Measurements from ENCODE around the gene PTER. TPM values are rescaled to one million over a fixed set of nuclear protein-coding genes. Genes with fewer than 3 reads are reported as not detected.
A peak's percentile ranks its signal among the peaks of the same experiment; 100 is the strongest.

PTER gene, protein sequence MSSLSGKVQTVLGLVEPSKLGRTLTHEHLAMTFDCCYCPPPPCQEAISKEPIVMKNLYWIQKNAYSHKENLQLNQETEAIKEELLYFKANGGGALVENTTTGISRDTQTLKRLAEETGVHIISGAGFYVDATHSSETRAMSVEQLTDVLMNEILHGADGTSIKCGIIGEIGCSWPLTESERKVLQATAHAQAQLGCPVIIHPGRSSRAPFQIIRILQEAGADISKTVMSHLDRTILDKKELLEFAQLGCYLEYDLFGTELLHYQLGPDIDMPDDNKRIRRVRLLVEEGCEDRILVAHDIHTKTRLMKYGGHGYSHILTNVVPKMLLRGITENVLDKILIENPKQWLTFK
- 9.9 TPM for total RNA-seq

DNA sequence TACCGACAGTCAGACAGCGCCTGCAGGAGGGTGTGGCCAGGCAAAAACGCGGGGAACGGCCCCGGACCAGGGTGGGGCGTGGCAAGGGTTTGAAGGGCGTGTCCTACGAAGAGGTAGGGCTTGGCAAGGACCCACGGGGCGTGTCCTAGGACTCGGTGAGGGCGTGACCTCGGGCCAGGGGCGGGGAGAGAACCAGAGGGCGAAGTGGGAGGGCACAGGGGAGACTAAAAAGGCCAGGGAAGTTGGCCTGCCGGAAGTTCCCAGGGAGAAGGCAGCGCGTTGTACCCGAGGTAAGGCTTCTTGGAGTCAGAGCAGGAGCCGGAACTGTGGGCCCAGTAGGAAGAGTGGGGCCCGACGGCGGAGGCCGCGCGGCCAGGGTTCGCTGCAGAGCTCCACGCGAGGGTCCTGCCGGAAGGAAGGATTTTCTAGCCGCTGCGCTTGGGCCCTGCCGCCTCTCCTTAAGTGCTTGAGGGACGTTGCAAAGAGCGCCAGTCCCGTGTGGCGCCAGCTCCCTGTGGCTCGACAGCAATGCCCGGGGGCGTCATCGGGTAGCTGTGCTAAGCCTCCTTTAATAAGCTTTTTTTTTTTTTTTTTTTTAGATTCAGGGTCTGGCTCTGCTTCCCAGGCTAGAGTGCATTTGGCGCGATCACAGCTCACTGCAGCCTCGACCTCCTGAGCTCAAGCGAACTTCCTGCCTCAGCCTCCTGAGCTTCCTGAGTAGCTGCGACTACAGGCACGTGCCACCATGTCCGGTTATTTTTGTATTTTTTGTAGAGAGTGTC is at the start of gene PTER:
PTER (plus strand) TSS at position 253 of the 782 bp plus-strand sequence. CDS start 47,375 bp downstream, outside the sequence.
- H3K9ac ChIP-seq (ENCODE audit: low read depth in 1 of 3, low read length in 3 of 3), result peak within 1 kb of the TSS; percentile 78 to 92 (median 84)
- H3K9me3 ChIP-seq (ENCODE audit: control insufficient read depth in 3 of 3, low read length in 3 of 3), result no peaks in the 10 kb centered on the region
- H3K27ac ChIP-seq (ENCODE audit: low read depth, low read length), result peak within 1 kb of the TSS; percentile 79
- peaks cover 0 to 2% (median 2%) of the 10 kb centered on the region in 3 donors for H3K36me3 ChIP-seq (ENCODE audit: control insufficient read depth in 3 of 3, insufficient read depth in 3 of 3, low read length in 3 of 3)
- no peaks in the 10 kb centered on the region for H3K27me3 ChIP-seq (ENCODE audit: control insufficient read depth in 3 of 3, insufficient read depth in 3 of 3, low read length in 3 of 3)
- H3K4me3 ChIP-seq (ENCODE audit: low read length in 3 of 3), result peak within 1 kb of the TSS; percentile 80 to 92 (median 90)
- H3K4me1 ChIP-seq (ENCODE audit: control insufficient read depth in 3 of 3, insufficient read depth in 3 of 3, low read length in 3 of 3), result peaks cover 9 to 29% (median 13%) of the 10 kb centered on the region in 3 donors

DNA sequence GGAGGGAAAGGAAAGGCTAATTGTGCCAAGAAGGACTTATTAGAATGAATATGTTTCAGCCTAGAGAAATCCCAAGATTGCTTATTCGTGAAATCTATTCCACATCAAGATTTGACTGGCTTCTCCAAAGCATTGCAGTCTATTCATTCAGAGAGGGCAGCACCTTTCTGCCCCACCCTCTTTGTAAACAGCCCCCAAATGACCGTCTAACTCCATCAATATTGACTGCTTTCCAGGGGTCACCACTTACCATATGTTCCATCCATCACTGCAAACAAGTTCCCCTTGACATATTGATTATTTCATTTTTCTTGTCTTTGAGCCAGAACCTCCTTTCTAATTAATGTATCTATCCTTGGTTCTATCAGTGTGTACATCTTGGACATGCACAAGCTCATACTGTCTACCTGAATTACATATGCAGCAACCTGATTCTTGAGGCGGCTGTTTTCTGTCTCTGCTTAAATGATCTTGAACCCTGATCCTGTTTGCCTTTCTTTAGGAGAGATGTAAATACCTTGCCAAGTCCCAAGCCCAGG is 44.2 kb upstream of the PTER start:
- H3K9ac ChIP-seq (ENCODE audit: low read depth in 1 of 3, low read length in 3 of 3), result no peak overlapping the region
- H3K36me3 ChIP-seq (ENCODE audit: control insufficient read depth in 3 of 3, insufficient read depth in 3 of 3, low read length in 3 of 3), result no peaks in the 10 kb centered on the region
- no peak overlapping the region for H3K4me3 ChIP-seq (ENCODE audit: low read length in 3 of 3)
- H3K4me1 ChIP-seq (ENCODE audit: control insufficient read depth in 3 of 3, insufficient read depth in 3 of 3, low read length in 3 of 3), result no peaks in the 10 kb centered on the region
- no peaks in the 10 kb centered on the region for H3K27me3 ChIP-seq (ENCODE audit: control insufficient read depth in 3 of 3, insufficient read depth in 3 of 3, low read length in 3 of 3)
- no peaks in the 10 kb centered on the region for H3K9me3 ChIP-seq (ENCODE audit: control insufficient read depth in 3 of 3, low read length in 3 of 3)
- H3K27ac ChIP-seq (ENCODE audit: low read depth, low read length), result no peak overlapping the region

DNA sequence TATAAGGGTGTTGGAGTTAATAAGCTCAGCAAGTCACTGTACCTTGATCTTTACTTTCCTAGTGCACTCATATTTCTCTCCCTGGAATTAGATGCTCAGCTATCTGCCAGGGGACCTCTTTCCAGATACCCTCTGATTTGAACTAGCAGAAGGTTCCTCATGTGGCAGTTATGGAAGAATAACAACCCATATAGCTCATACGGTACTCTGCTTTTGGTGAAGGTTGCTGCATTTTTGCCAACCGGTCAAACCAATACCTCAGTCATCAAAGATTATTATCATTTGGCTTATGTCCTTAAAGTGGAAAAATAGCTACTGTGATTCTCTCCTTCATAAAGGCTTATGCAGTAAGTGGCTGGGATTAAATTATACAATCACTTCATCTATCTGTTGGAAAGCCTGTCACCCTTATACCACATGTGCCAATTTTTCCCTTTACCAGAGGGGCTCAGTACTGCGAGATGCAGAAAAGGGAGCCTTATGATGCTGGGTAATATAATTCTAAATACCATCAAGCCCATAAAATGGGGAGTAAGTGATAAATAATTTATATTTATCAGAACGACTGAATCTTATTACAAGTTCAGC is 43.4 kb upstream of the PTER start:
- no peak overlapping the region for H3K4me3 ChIP-seq (ENCODE audit: low read length in 3 of 3)
- H3K4me1 ChIP-seq (ENCODE audit: control insufficient read depth in 3 of 3, insufficient read depth in 3 of 3, low read length in 3 of 3), result no peaks in the 10 kb centered on the region
- H3K36me3 ChIP-seq (ENCODE audit: control insufficient read depth in 3 of 3, insufficient read depth in 3 of 3, low read length in 3 of 3), result no peaks in the 10 kb centered on the region
- H3K9me3 ChIP-seq (ENCODE audit: control insufficient read depth in 3 of 3, low read length in 3 of 3), result no peaks in the 10 kb centered on the region
- H3K27ac ChIP-seq (ENCODE audit: low read depth, low read length), result no peak overlapping the region
- no peaks in the 10 kb centered on the region for H3K27me3 ChIP-seq (ENCODE audit: control insufficient read depth in 3 of 3, insufficient read depth in 3 of 3, low read length in 3 of 3)
- no peak overlapping the region for H3K9ac ChIP-seq (ENCODE audit: low read depth in 1 of 3, low read length in 3 of 3)

DNA sequence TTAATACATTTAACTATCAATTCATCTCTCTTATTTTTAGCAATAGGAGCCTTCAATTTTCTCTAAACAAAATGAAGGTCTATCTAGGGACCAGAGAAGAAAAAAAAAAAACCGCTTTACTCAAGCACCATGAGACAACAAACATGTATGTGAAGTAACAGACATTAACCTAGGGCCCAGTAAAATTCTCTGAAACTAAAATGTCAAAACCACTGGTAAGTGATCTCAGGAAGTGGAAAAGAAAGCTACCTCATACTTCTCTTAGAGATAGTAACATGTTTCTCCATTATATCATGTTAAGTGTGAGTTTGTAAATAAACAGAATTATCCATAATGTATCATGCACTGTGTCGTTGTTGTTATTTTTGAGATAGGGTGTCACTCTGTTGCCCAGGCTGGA is 35.4 kb upstream of the PTER start:
- H3K4me3 ChIP-seq (ENCODE audit: low read length in 3 of 3), result no peak overlapping the region
- no peaks in the 10 kb centered on the region for H3K36me3 ChIP-seq (ENCODE audit: control insufficient read depth in 3 of 3, insufficient read depth in 3 of 3, low read length in 3 of 3)
- no peaks in the 10 kb centered on the region for H3K9me3 ChIP-seq (ENCODE audit: control insufficient read depth in 3 of 3, low read length in 3 of 3)
- H3K4me1 ChIP-seq (ENCODE audit: control insufficient read depth in 3 of 3, insufficient read depth in 3 of 3, low read length in 3 of 3), result no peaks in the 10 kb centered on the region
- no peaks in the 10 kb centered on the region for H3K27me3 ChIP-seq (ENCODE audit: control insufficient read depth in 3 of 3, insufficient read depth in 3 of 3, low read length in 3 of 3)
- no peak overlapping the region for H3K27ac ChIP-seq (ENCODE audit: low read depth, low read length)
- H3K9ac ChIP-seq (ENCODE audit: low read depth in 1 of 3, low read length in 3 of 3), result no peak overlapping the region

DNA sequence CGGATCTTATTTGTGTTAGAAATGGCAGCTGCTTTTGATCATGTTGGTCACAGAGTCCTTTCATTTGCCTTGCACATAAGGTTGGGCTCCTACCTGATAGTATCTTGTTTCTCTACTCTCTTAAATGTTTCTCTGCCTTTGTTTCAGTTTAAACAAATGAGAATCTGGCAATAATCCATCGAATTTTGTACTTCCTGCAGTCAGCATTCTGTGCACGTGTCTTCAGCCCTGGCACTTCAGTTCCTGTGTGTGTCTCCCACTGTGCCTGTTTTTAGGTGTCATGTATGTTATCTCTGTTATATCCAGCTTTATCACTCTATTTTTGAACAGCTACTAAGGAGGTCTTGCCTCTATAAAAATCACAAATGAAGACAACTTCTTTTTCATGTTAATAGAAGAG is 28.4 kb upstream of the PTER start:
- Histone ChIP-seq H3K4me1 (ENCODE audit: control insufficient read depth in 3 of 3, insufficient read depth in 3 of 3, low read length in 3 of 3) (no peaks in the 10 kb centered on the region), H3K27ac (ENCODE audit: low read depth, low read length) (no peak overlapping the region), H3K9ac (ENCODE audit: low read depth in 1 of 3, low read length in 3 of 3) (no peak overlapping the region), H3K4me3 (ENCODE audit: low read length in 3 of 3) (no peak overlapping the region), H3K36me3 (ENCODE audit: control insufficient read depth in 3 of 3, insufficient read depth in 3 of 3, low read length in 3 of 3) (no peaks in the 10 kb centered on the region), H3K27me3 (ENCODE audit: control insufficient read depth in 3 of 3, insufficient read depth in 3 of 3, low read length in 3 of 3) (peaks cover 0 to 11% (median 0%) of the 10 kb centered on the region in 3 donors), H3K9me3 (ENCODE audit: control insufficient read depth in 3 of 3, low read length in 3 of 3) (no peaks in the 10 kb centered on the region)

DNA sequence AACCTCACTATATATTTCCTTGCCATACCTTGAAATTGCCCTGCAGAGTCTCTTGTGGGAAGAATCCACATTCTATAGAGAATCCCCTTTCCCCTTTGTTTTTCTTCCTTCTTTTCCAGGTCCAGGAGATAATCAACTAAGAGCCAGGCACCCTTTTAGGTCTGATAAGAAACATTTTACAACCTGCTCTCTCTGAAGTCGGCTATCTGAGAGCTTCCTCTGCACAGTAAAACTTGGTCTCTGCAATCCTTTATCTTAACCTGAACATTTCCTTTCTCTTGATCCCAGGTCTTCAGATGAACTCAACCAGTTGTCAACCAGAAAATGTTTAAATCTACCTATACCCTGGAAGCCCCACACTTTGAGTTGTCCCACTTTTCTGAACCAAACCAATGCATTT is 19.5 kb upstream of the PTER start:
- Histone ChIP-seq H3K9ac (ENCODE audit: low read depth in 1 of 3, low read length in 3 of 3) (no peak overlapping the region), H3K4me3 (ENCODE audit: low read length in 3 of 3) (no peak overlapping the region), H3K4me1 (ENCODE audit: control insufficient read depth in 3 of 3, insufficient read depth in 3 of 3, low read length in 3 of 3) (no peaks in the 10 kb centered on the region), H3K9me3 (ENCODE audit: control insufficient read depth in 3 of 3, low read length in 3 of 3) (no peaks in the 10 kb centered on the region), H3K27ac (ENCODE audit: low read depth, low read length) (no peak overlapping the region), H3K27me3 (ENCODE audit: control insufficient read depth in 3 of 3, insufficient read depth in 3 of 3, low read length in 3 of 3) (peaks cover 0 to 4% (median 0%) of the 10 kb centered on the region in 3 donors), H3K36me3 (ENCODE audit: control insufficient read depth in 3 of 3, insufficient read depth in 3 of 3, low read length in 3 of 3) (no peaks in the 10 kb centered on the region)

DNA sequence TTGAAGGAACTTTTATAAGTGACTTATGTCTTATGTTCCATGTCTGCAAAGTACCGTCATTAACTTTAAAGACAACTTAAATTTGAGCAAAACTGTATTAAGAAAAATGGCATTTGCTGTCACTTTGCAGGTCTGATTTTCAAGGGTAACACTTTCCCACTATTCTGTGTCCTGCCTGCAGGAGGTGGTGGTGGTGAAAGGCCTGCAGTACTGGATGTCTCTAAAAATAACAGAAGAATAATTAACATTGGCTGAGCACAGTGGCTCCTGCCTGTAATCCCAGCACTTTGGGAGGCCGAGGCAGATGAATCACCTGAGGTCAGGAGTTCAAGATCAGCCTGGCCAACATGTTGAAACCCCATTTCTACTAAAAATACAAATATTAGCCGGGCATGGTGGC is 13.2 kb upstream of the PTER start:
- H3K4me3 ChIP-seq (ENCODE audit: low read length in 3 of 3), result no peak overlapping the region
- H3K4me1 ChIP-seq (ENCODE audit: control insufficient read depth in 3 of 3, insufficient read depth in 3 of 3, low read length in 3 of 3), result no peaks in the 10 kb centered on the region

DNA sequence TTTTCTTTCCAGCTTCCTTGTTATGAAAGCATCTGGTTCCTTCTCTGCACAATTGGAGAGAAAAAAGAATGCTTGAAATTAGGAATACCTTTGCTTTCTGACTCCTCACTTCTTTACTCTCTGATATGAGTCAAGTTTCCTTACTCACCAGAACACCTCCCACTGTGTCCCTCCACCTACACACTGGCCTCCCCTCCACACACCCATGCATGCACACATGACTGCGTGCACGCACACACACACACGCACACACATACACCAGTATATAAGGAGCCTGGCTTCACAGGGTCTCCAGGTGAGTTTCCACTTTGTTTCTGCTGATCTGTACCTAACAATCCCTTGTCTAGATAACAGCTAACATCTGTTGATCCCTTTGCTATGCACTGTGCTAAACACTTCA is 11.4 kb upstream of the PTER start:
- H3K27ac ChIP-seq (ENCODE audit: low read depth, low read length), result no peak overlapping the region
- H3K36me3 ChIP-seq (ENCODE audit: control insufficient read depth in 3 of 3, insufficient read depth in 3 of 3, low read length in 3 of 3), result no peaks in the 10 kb centered on the region
- no peaks in the 10 kb centered on the region for H3K27me3 ChIP-seq (ENCODE audit: control insufficient read depth in 3 of 3, insufficient read depth in 3 of 3, low read length in 3 of 3)
- no peak overlapping the region for H3K9ac ChIP-seq (ENCODE audit: low read depth in 1 of 3, low read length in 3 of 3)
- no peaks in the 10 kb centered on the region for H3K9me3 ChIP-seq (ENCODE audit: control insufficient read depth in 3 of 3, low read length in 3 of 3)
- no peak overlapping the region for H3K4me3 ChIP-seq (ENCODE audit: low read length in 3 of 3)
- H3K4me1 ChIP-seq (ENCODE audit: control insufficient read depth in 3 of 3, insufficient read depth in 3 of 3, low read length in 3 of 3), result no peaks in the 10 kb centered on the region

More for the DNA sequence above, 13.2 kb upstream of the PTER start:
- Histone ChIP-seq H3K27me3 (ENCODE audit: control insufficient read depth in 3 of 3, insufficient read depth in 3 of 3, low read length in 3 of 3) (no peaks in the 10 kb centered on the region), H3K9me3 (ENCODE audit: control insufficient read depth in 3 of 3, low read length in 3 of 3) (no peaks in the 10 kb centered on the region), H3K27ac (ENCODE audit: low read depth, low read length) (no peak overlapping the region), H3K9ac (ENCODE audit: low read depth in 1 of 3, low read length in 3 of 3) (no peak overlapping the region), H3K36me3 (ENCODE audit: control insufficient read depth in 3 of 3, insufficient read depth in 3 of 3, low read length in 3 of 3) (no peaks in the 10 kb centered on the region)

DNA sequence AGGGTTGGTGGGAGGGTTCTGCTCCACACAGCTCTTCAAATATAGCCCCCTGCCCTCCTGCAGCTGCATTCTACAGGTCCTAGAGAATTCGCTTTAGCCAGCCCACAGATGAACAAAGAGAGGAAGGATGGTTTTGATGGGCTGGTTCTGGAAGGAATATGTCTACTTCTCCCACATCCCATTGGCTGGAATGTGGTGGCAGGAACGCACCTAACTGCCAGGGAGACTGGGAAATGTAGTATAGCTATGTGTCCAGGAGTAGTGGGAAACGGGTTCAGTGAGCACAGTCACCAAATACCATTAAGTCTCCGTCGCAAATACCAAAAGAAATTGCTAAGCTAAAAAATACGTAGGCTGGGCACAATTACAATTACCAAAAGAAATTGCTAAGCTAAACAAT is 7.3 kb upstream of the PTER start:
- Histone ChIP-seq H3K4me3 (ENCODE audit: low read length in 3 of 3) (no peak overlapping the region), H3K36me3 (ENCODE audit: control insufficient read depth in 3 of 3, insufficient read depth in 3 of 3, low read length in 3 of 3) (no peaks in the 10 kb centered on the region), H3K4me1 (ENCODE audit: control insufficient read depth in 3 of 3, insufficient read depth in 3 of 3, low read length in 3 of 3) (no peaks in the 10 kb centered on the region), H3K27ac (ENCODE audit: low read depth, low read length) (no peak overlapping the region), H3K27me3 (ENCODE audit: control insufficient read depth in 3 of 3, insufficient read depth in 3 of 3, low read length in 3 of 3) (no peaks in the 10 kb centered on the region), H3K9me3 (ENCODE audit: control insufficient read depth in 3 of 3, low read length in 3 of 3) (no peaks in the 10 kb centered on the region), H3K9ac (ENCODE audit: low read depth in 1 of 3, low read length in 3 of 3) (no peak overlapping the region)
